HL-60 (cell line): ENCODE results near the gene USP47.

ENCODE experiments used
- DNase-seq, 2 experiments: peaks; one replicate each; pipeline ENCODE4 v3.0.0-alpha.2; 2010 to 2020; ENCODE audit warnings: low read depth in 1 of 2, low spot score in 1 of 2
- H3K27ac ChIP-seq: fragments of 250-450 bp; sonication (Bioruptor Pico); replicated peaks from 2 replicates; pipeline ENCODE4 v1.5.1; 2020; ENCODE audit warnings: mild to moderate bottlenecking, moderate library complexity
- H3K27me3 ChIP-seq: fragments of 250-450 bp; sonication (Bioruptor Pico); 2 replicates; pipeline ENCODE4 v1.5.1; 2021; ENCODE audit warnings: mild to moderate bottlenecking, moderate library complexity; ENCODE audit not compliant: insufficient read depth, poor library complexity, severe bottlenecking
- H3K4me3 ChIP-seq: replicated peaks from 2 replicates; pipeline ENCODE4 v1.5.1; 2011; ENCODE audit warnings: mild to moderate bottlenecking, control low read depth, low read length; ENCODE audit not compliant: insufficient read depth
- CTCF ChIP-seq: IDR thresholded peaks from one replicate; pipeline ENCODE4 v1.5.1; 2011; ENCODE audit warnings: low read length, control low read depth, inconsistent platforms; ENCODE audit not compliant: insufficient read depth
- GABPA ChIP-seq: IDR thresholded peaks from 2 replicates; pipeline ENCODE4 v1.6.1; 2012; ENCODE audit warnings: low read depth
- POLR2AphosphoS5 ChIP-seq: IDR thresholded peaks from 2 replicates; pipeline ENCODE4 v1.6.1; 2012; ENCODE audit warnings: low read depth
- REST ChIP-seq: IDR thresholded peaks from 2 replicates; pipeline ENCODE4 v1.6.1; 2012; ENCODE audit warnings: low read depth; ENCODE audit not compliant: insufficient replicate concordance
- SPI1 ChIP-seq: IDR thresholded peaks from 2 replicates; pipeline ENCODE4 v1.6.1; 2012; ENCODE audit warnings: low read depth, mild to moderate bottlenecking, borderline replicate concordance

Gene USP47

GRCh38 chr11:11964774-11965150 is 123.0 kb downstream of the USP47 start:
- Histone ChIP-seq H3K27me3 (no peaks in the 10 kb centered on the region), H3K4me3 (no peak overlapping the region), H3K27ac (no peak overlapping the region)
- TF ChIP-seq REST (no peak), POLR2AphosphoS5 (no peak), CTCF (no peak)
- no peak for DNase-seq

- H3K27ac ChIP-seq, result no peak overlapping the region
- no peaks in the 10 kb centered on the region for H3K27me3 ChIP-seq
- TF ChIP-seq POLR2AphosphoS5 (no peak), REST (no peak), SPI1 (no peak), CTCF (no peak), GABPA (no peak)
- no peak overlapping the region for H3K4me3 ChIP-seq
- no peak for DNase-seq
Measured at GRCh38 chr11:11965192-11965591, 123.4 kb downstream of the USP47 start.

GRCh38 chr11:11965656-11966353 is 124.0 kb downstream of the USP47 start:
- Histone ChIP-seq H3K27ac (no peak overlapping the region), H3K27me3 (no peaks in the 10 kb centered on the region), H3K4me3 (no peak overlapping the region)
- no peak for DNase-seq
- TF ChIP-seq CTCF (no peak), GABPA (no peak), POLR2AphosphoS5 (no peak), SPI1 (no peak), REST (no peak)
